ENCODE measurements around the gene PTPRM.

PTPRM gene

GRCh38 chr18:8097399-8097798 is 530.3 kb downstream of the PTPRM start:
- no peak overlapping the region for H3K27ac Mint-ChIP-seq
- DNase-seq = no peak
- H3K9me3 Mint-ChIP-seq = peaks cover 5% of the 10 kb centered on the region
- CTCF ChIA-PET = no interaction called here
- H3K27me3 Mint-ChIP-seq = no peaks in the 10 kb centered on the region
- H3K36me3 Mint-ChIP-seq = no peaks in the 10 kb centered on the region
- H3K4me1 Mint-ChIP-seq = no peaks in the 10 kb centered on the region
- no peak overlapping the region for H3K4me3 Mint-ChIP-seq

DNA sequence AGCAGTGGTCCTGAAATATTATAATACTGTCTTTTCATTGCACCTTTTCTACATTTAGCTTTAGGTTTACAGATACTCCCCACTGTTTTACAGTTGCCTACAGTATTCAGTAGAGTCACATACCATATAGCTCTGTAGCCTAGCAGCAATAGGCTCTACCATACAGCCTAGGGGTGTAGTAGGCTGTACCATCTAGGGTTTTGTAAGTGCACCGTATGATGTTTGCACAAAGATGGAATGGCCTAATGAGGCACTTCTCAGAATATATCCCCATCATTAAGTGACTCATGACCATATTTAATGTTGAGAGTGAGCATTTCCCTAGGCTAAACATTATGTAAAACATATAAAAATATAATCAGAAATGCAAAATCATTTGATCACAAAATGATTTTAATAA is 530.8 kb downstream of the PTPRM start:
- no peak for DNase-seq
- CTCF ChIA-PET = no interaction called here
- no peaks in the 10 kb centered on the region for H3K36me3 Mint-ChIP-seq
- no peaks in the 10 kb centered on the region for H3K27me3 Mint-ChIP-seq
- no peaks in the 10 kb centered on the region for H3K4me1 Mint-ChIP-seq
- peaks cover 5% of the 10 kb centered on the region for H3K9me3 Mint-ChIP-seq
- no peak overlapping the region for H3K27ac Mint-ChIP-seq
- H3K4me3 Mint-ChIP-seq = no peak overlapping the region

GRCh38 chr18:8106603-8107002 is 539.5 kb downstream of the PTPRM start:
- H3K9me3 Mint-ChIP-seq = no peaks in the 10 kb centered on the region
- DNase-seq = no peak
- H3K27ac Mint-ChIP-seq = no peak overlapping the region
- H3K27me3 Mint-ChIP-seq = no peaks in the 10 kb centered on the region
- no peak overlapping the region for H3K4me3 Mint-ChIP-seq
- CTCF ChIA-PET = no interaction called here
- H3K4me1 Mint-ChIP-seq = no peaks in the 10 kb centered on the region
- H3K36me3 Mint-ChIP-seq = no peaks in the 10 kb centered on the region

DNA sequence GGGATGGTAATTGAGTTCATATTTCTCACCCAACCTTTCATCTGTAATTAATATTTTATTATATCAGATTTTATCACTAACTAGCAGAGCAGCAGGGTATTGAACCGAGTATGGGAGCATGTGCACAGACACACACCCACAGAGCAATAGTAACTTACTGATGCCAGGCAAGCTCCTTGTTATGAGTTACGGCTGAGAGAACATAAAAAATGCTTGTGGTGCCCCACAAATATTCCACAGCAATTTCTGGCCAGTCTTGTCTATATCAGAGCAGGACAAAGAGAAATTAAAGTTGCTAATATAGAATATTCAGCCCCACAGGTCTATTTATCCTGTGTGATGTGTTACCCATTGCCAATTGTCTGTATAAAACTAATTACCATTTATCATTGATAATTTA is 540.3 kb downstream of the PTPRM start:
- no peaks in the 10 kb centered on the region for H3K27me3 Mint-ChIP-seq
- no peaks in the 10 kb centered on the region for H3K9me3 Mint-ChIP-seq
- no peaks in the 10 kb centered on the region for H3K4me1 Mint-ChIP-seq
- H3K27ac Mint-ChIP-seq = no peak overlapping the region
- DNase-seq = no peak
- no peaks in the 10 kb centered on the region for H3K36me3 Mint-ChIP-seq
- CTCF ChIA-PET = no interaction called here
- H3K4me3 Mint-ChIP-seq = no peak overlapping the region

GRCh38 chr18:8114480-8114879 is 547.4 kb downstream of the PTPRM start:
- no peak for DNase-seq
- H3K4me3 Mint-ChIP-seq = no peak overlapping the region
- H3K36me3 Mint-ChIP-seq = no peaks in the 10 kb centered on the region
- H3K4me1 Mint-ChIP-seq = no peaks in the 10 kb centered on the region
- H3K27me3 Mint-ChIP-seq = no peaks in the 10 kb centered on the region
- no peak overlapping the region for H3K27ac Mint-ChIP-seq
- no peaks in the 10 kb centered on the region for H3K9me3 Mint-ChIP-seq
- CTCF ChIA-PET = no interaction called here

GRCh38 chr18:8116341-8117005 is 549.4 kb downstream of the PTPRM start:
- Mint-ChIP-seq H3K27ac (no peak overlapping the region), H3K36me3 (no peaks in the 10 kb centered on the region), H3K4me3 (no peak overlapping the region), H3K27me3 (no peaks in the 10 kb centered on the region), H3K4me1 (no peaks in the 10 kb centered on the region), H3K9me3 (no peaks in the 10 kb centered on the region)
- CTCF ChIA-PET = no interaction called here
- DNase-seq = no peak

DNA sequence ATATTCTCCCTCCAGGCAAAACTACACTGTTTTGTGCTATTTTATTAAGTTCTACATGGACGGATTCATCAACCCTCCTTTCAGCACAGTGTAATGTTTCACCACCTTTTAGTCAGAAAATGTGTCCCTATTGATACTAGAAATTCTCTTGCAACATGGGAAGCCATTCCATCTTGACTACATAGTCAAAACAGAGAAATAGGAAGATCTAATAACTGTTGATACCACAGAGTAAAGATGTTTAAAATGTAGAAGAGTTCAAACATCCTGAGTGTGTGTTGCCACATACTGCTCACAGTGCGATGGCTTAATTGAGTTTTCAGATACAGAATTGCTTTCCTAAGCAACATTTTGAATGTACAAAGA is 549.9 kb downstream of the PTPRM start:
- Mint-ChIP-seq H3K9me3 (no peaks in the 10 kb centered on the region), H3K4me1 (no peaks in the 10 kb centered on the region), H3K36me3 (no peaks in the 10 kb centered on the region), H3K4me3 (no peak overlapping the region), H3K27ac (no peak overlapping the region), H3K27me3 (no peaks in the 10 kb centered on the region)
- CTCF ChIA-PET = no interaction called here
- no peak for DNase-seq

- DNase-seq = no peak
- no peaks in the 10 kb centered on the region for H3K9me3 Mint-ChIP-seq
- no peak overlapping the region for H3K27ac Mint-ChIP-seq
These were observed 554.0 kb downstream of the PTPRM start for GRCh38 chr18:8121101-8121500.

DNA sequence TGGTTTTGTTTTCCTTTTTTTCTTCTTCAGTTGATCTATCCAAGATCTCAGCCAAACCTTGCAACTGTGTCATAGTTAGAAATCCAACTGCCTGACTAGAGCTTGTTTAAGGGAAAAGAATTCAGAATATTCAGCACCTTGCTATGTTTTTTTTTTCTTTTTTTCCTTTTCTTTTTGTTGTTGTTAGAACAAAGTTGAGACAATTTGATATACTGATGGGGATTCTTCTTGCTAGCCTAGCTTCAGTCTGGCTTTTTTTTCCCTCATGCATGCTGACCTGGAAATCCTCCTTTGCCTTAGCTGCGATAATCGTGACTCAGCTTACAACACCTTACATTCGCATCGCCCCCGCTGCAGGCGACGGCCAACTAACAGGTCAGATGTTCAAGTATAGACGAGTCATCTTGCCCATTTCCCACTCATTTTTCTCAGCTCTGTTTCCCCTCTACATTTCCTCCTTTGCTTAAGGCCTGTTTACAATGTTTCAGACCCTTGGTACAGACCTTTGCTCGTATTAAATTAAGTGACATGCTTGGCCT is 554.9 kb downstream of the PTPRM start:
- Mint-ChIP-seq H3K27me3 (no peaks in the 10 kb centered on the region), H3K9me3 (no peaks in the 10 kb centered on the region), H3K4me1 (no peaks in the 10 kb centered on the region), H3K27ac (no peak overlapping the region), H3K36me3 (no peaks in the 10 kb centered on the region), H3K4me3 (no peak overlapping the region)
- CTCF ChIA-PET = no interaction called here
- no peak for DNase-seq

More at GRCh38 chr18:8121101-8121500, 554.0 kb downstream of the PTPRM start:
- CTCF ChIA-PET = no interaction called here
- Mint-ChIP-seq H3K27me3 (no peaks in the 10 kb centered on the region), H3K4me1 (no peaks in the 10 kb centered on the region), H3K36me3 (no peaks in the 10 kb centered on the region), H3K4me3 (no peak overlapping the region)

DNA sequence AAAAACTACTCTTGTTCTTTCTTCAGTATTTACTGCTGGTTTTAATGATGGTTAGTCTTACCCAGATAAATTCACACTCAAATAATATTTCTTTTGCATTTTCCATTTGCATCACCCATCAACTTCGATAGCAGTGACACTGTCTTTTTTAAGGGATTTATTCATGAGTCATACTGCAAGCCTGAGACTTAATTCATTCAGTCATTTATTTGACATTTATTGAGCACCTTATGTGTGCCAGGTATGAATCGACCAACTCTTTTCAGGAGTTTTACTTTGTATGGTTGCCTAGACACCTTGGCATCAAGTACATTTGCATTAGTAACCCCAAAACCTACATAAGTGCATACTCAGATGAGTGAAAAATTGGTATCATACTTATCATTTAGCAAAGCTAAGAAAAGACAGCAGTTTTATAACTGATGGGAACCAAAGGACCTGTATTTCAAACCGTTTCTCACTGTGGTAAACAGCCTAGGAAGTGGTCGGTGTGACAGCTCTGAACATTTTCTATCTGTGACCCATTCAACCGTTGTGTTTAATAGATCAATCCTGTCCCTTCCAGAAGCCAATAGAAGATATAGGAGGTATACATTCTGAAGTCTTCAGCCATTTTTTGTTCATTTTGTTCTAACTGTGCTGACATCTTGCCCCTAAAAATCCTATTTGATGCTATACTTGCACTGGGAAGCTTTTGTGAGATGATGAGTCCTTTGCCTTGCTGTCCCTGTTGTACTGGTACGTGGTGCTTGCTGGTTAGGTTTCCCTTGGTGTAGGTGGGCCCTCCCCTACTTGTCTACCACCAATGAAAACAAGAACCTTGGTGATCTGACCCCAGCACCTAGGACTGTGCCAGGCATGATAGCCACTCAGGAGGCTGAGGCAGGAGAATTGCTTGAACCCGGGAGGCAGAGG is 557.4 kb downstream of the PTPRM start:
- no peaks in the 10 kb centered on the region for H3K36me3 Mint-ChIP-seq
- no peaks in the 10 kb centered on the region for H3K4me1 Mint-ChIP-seq
- no peak overlapping the region for H3K27ac Mint-ChIP-seq
- CTCF ChIA-PET = no interaction called here
- H3K4me3 Mint-ChIP-seq = no peak overlapping the region
- DNase-seq = no peak
- no peaks in the 10 kb centered on the region for H3K9me3 Mint-ChIP-seq
- no peaks in the 10 kb centered on the region for H3K27me3 Mint-ChIP-seq

- Mint-ChIP-seq H3K27me3 (no peaks in the 10 kb centered on the region), H3K36me3 (no peaks in the 10 kb centered on the region), H3K4me3 (no peak overlapping the region), H3K9me3 (no peaks in the 10 kb centered on the region), H3K4me1 (no peaks in the 10 kb centered on the region), H3K27ac (no peak overlapping the region)
- no peak for DNase-seq
- CTCF ChIA-PET = no interaction called here
These were observed 563.0 kb downstream of the PTPRM start for GRCh38 chr18:8130096-8130495.

GRCh38 chr18:8133032-8133431 is 565.9 kb downstream of the PTPRM start:
- Mint-ChIP-seq H3K36me3 (no peaks in the 10 kb centered on the region), H3K27me3 (no peaks in the 10 kb centered on the region), H3K9me3 (no peaks in the 10 kb centered on the region), H3K27ac (no peak overlapping the region), H3K4me3 (no peak overlapping the region), H3K4me1 (no peaks in the 10 kb centered on the region)
- DNase-seq = no peak
- CTCF ChIA-PET = no interaction called here

GRCh38 chr18:8133888-8134287 is 566.8 kb downstream of the PTPRM start:
- H3K36me3 Mint-ChIP-seq = no peaks in the 10 kb centered on the region
- no peaks in the 10 kb centered on the region for H3K4me1 Mint-ChIP-seq
- no peak for DNase-seq
- no peak overlapping the region for H3K27ac Mint-ChIP-seq
- CTCF ChIA-PET = no interaction called here
- peaks cover 7% of the 10 kb centered on the region for H3K9me3 Mint-ChIP-seq
- H3K4me3 Mint-ChIP-seq = no peak overlapping the region
- no peaks in the 10 kb centered on the region for H3K27me3 Mint-ChIP-seq

DNA sequence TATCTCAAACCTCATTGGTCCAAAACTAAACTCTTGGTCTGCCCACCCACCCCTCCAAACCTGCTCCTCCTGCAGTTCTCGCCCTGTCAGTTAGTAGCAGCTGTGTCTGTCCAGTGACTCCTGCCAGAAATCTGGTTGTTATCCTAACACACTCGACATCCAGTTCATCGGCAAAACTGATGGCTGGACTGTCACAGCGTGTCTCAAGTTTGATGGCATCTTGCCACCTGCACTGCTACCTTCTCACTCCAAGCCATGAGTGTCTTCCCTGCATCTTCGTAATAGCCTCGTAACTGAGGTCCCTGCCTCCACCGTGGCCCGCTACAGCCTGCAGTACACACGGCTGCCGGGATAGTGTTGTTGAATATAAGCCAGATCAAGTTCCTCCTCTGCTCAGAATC is 572.0 kb downstream of the PTPRM start:
- no peaks in the 10 kb centered on the region for H3K36me3 Mint-ChIP-seq
- CTCF ChIA-PET = no interaction called here
- H3K27ac Mint-ChIP-seq = no peak overlapping the region
- no peak overlapping the region for H3K4me3 Mint-ChIP-seq
- peaks cover 13% of the 10 kb centered on the region for H3K9me3 Mint-ChIP-seq
- H3K4me1 Mint-ChIP-seq = no peaks in the 10 kb centered on the region
- no peaks in the 10 kb centered on the region for H3K27me3 Mint-ChIP-seq
- DNase-seq = no peak

DNA sequence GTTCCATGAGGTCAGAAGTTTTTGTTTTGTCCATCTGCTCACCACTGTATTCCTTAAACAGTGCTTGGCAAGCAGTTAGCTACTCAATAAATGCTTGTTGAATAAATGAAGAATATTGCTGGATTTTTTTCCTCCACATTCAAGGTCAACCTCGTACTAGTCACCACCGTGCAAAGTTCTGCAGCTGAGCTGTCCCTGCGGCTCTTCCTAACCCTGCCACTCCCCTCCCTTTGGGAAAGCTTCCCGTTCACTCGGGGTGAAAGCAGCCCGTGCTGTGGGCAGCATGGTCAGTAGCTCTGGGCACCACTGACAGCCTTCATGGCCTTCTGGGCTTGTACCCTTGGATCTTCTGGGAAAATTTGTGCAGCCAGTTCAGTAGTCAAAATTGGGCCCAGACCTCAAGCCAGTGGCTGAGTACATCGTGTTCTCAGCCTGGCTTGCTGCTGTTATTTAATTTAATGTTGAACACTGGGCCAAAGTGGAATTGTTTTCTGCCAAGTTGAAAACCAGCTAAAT is 572.8 kb downstream of the PTPRM start:
- Mint-ChIP-seq H3K4me3 (no peak overlapping the region), H3K4me1 (no peaks in the 10 kb centered on the region), H3K27me3 (no peaks in the 10 kb centered on the region), H3K27ac (no peak overlapping the region), H3K36me3 (no peaks in the 10 kb centered on the region), H3K9me3 (peaks cover 16% of the 10 kb centered on the region)
- CTCF ChIA-PET = no interaction called here
- no peak for DNase-seq
